Activated CD4-positive, CD25-positive, alpha-beta regulatory T cell (primary cell): ENCODE results near the gene C22orf15.

ENCODE experiments used
- DNase-seq, 4 experiments: peaks; one replicate each; lab custom pipeline; 2025; lab: John Stamatoyannopoulos, UW

Gene C22orf15

GRCh38 chr22:23750714-23751440 lies 11.9 kb upstream of the C22orf15 start, which contains the start of gene ZNF70:
Gene ZNF70, minus strand, starts transcription at chr22:23751112. Its CDS starts 5,972 bp downstream, at chr22:23745140.
- DNase-seq, result peak; percentile 70 to 87 (median 79)

- DNase-seq, result no peak
Measured at GRCh38 chr22:23751441-23751996, 11.3 kb upstream of the C22orf15 start.

GRCh38 chr22:23752090-23752691 lies 10.6 kb upstream of the C22orf15 start:
- peak in 1 of 4 experiments; percentile 11 for DNase-seq

- no peak for DNase-seq
Measured at GRCh38 chr22:23752750-23753149, 10.0 kb upstream of the C22orf15 start.

DNA sequence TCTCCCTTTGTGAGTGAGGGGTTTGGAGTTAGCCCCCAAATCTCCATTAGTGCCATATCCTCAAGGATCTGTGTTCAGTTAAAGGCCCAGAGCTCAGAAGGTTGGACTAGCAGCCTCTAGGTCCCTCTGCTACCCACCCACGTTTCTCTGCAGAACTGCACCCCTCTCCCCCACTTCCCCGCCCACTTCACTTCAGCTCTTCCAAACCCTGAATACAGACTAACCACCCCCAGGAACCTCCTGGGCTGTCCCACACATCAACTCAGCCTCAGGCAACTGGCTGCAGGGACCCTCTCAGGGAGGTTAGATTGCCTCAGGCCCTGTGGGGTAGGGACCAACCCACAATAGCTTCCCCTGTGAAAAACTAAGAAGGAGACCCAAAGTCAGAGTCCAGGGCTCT lies 9.4 kb upstream of the C22orf15 start:
- no peak for DNase-seq

DNA sequence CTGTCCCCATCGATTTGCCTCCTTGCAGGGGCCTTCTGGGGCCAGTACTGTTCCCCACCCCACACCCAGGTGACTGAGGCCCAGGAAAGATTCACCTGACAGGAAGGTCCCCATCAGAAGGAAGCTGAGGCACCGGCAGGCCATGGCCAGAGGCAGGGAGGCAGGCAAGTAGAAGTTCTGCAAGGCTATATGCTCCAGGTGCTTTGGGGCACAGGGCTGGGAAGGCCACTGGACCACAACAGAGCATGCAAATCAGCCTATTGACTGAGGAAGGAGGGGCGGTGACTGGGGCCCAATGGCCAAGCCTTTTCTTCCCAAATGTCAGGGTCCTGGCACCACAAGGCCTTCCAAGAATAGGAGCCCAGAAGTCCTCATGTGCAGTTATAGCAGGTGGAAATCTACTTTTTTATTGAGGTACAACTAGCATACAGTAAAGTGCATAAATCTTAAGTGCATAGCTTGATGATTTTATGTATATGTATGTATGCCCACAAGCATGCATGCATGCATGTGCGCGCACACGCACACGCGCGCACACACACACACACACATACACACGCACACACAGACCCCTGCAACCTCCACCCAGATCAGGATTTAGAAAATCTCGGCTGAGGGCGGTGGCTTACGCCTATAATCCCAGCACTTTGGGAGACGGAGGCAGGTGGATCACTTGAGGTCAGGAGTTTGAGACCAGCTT lies 8.4 kb upstream of the C22orf15 start, which contains the start of gene VPREB3:
VPREB3 (minus strand) TSS at position 206 of the 700 bp plus-strand sequence; CDS start at position 144, 62 bp downstream.
- no peak for DNase-seq

- DNase-seq, result no peak
Measured at GRCh38 chr22:23754980-23755636, 7.7 kb upstream of the C22orf15 start.

- DNase-seq, result no peak
Measured at GRCh38 chr22:23755711-23756110, 7.1 kb upstream of the C22orf15 start.

GRCh38 chr22:23756891-23757290 lies 5.9 kb upstream of the C22orf15 start:
- no peak for DNase-seq

DNA sequence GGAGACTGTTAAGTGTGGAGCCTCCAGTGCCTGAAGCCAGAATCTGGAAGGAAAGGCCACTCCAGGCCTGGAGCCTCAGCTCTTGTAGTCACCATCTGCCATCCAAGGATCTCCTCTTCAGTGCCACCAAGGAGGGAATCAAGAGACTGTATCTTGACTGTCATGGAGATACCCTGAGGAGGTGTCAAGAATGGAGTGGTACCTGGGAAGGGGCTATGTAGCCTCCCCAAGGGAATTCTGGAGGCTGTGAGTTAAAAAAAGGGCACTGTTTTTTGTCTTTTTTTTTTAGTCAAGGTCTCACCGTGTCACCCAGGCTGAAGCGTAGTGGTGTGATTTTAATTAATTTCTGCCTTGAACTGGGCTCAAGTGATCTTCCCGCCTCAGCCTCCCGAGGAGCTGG lies 3.2 kb upstream of the C22orf15 start:
- no peak for DNase-seq

DNA sequence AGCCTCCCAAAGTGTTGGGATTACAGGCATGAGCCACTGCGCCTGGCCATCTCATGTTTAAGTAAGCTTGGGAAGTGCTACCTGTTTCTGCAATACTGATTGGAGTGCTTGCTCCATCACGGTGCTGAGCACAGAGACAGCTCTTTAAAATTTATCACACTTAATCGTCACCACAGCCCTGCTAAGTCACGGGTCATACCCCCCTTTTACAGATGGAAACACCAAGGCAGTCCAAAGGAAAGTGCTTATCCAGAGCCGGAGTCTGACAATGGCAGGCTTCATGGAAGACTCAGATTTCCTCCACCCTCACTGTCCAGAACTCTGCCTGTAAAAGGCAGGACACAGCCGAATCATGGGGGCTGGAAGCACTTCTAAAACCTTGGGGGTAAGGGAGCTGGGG lies 2.7 kb upstream of the C22orf15 start:
- DNase-seq, result no peak

- peak in 3 of 4 experiments; percentile 12 to 23 (median 21) for DNase-seq
Measured at GRCh38 chr22:23763579-23763945, 772 bp downstream of the C22orf15 start.

GRCh38 chr22:23763954-23764353 lies 1.2 kb downstream of the C22orf15 start:
- DNase-seq, result no peak

GRCh38 chr22:23764899-23765881 lies 2.4 kb downstream of the C22orf15 start:
- no peak for DNase-seq

DNA sequence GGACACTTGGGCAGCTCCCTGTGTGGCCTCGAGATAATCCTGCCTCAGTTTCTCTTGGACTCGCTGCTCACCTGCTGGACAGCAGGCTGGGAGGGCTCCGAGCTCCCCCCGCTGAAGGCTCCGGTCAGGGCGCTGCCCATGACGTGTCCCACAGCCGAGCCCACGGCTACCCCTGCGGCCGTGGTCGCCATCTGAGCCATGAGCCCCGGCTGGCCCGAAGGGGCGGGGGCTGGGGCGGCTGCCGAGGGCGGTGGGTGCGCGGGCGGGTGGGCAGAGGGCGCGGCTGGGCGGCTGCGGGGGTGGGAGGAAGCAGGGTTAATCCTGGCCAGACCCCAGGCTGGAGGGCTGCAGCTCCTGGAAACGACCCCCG lies 4.5 kb downstream of the C22orf15 start:
- no peak for DNase-seq

DNA sequence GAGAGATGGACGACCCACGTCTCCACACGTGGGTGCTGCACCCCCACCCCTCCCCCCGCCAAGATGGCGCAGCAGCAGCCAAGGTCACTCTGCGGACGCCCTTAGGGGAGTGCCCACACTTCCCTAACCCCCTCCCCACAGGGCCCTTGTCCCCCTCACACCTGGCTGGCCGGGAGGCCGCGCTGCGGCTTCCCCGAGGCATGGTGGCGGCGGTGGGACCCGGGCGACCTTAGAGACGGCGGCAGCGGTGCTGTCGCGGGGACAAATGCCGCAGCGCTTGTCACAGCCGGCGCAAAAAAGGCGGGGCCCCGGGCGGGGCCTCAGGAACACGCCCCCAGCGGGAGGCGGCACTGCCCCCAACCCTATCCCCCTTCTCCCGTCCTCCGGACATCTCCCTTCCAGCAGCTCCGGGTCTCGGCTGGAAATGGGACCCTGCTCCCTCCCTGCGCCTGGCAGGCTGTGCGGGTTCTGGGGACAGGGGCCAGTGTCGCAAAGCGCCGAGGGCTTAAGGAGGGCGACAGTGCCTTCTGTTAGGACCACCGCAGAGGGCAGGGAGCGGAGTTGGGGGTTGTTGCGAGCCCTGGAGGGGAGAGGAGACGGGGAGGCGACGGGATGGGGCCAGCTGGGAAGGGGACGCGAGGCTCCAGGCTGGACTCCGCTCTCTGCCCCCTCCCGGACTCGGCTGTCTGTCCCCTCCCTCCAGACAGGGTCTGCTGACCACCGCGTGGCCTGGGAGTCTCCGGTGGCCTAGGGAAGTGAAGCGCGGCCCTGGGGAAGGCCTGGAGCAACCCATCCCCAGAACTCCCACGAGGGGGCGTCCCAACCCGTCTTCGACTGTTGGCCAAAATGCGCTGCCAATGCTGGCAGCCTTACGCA lies 5.1 kb downstream of the C22orf15 start, which contains the start of gene CHCHD10:
CHCHD10 (minus strand) TSS at position 300 of the 876 bp plus-strand sequence; CDS start at position 202, 98 bp downstream.
- peak; percentile 55 to 65 (median 57) for DNase-seq

DNA sequence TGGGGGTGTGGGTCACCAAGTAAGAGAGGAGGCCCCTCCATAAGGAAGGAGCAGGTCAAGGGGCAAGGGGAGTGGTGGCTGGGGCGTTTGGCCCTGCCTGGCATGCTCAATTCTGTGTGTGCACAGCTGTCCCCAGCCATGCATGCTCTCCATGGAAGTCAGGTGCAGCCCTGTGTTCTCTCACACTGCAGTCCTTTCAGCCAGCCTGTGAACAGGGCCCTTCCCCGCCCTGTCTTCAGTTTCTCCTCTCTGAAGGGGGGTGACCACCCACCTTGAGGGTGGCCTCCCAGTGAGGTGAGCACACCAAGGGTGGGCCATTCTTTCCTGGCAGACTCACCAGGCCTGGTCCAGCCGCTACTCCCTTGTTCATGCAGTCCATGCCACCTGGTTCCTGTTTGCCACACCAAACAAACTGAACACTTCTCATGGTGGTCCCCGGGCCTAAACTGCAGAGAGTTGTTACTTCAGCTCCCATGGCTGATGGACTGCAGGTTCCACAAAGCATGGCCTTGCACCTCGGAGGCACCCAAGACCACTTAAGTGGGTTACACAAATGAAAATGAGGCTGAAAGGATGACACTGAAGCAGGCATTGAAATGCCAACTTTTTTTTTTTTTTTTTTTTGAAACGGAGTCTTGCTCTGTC lies 6.7 kb downstream of the C22orf15 start:
- DNase-seq, result no peak

DNA sequence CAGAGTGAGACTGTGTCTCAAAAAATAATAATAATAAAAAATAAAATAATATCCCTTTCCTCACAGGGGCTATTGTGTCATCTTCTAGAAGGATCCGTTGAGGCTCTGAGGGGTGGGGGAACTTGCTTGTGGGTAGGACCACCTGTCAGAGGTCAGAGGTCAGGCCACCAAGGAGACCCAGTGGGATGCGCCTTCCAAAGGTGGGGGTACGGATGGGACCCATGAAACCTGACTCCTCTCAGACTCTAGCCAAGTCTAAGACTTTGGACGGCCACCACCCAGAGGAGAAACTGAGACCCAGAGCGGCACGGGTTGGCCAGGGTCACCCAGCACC lies 9.5 kb downstream of the C22orf15 start:
- no peak for DNase-seq
